IPS-18c (cell line): ENCODE measurements around the gene RTL5.

Experiments used
- H3K4me3 ChIP-seq: 2 replicates; pipeline ENCODE4 v1.7.0; 2013; ENCODE audit warnings: low read depth, mild to moderate bottlenecking, low read length, moderate library complexity; ENCODE audit not compliant: insufficient read depth
- H3K9me3 ChIP-seq: one replicate; pipeline ENCODE4 v1.6.1; 2013; ENCODE audit warnings: mild to moderate bottlenecking, low read length, moderate library complexity; ENCODE audit not compliant: control insufficient read depth, insufficient read depth

Gene RTL5

GRCh38 chrX:72133851-72134546 is 2.3 kb upstream of the RTL5 start:
- peaks cover 12% of the 10 kb centered on the region for H3K9me3 ChIP-seq
- H3K4me3 ChIP-seq: no peak overlapping the region

GRCh38 chrX:72132456-72132855 is 741 bp upstream of the RTL5 start:
- H3K9me3 ChIP-seq: peaks cover 10% of the 10 kb centered on the region
- H3K4me3 ChIP-seq: no peak overlapping the region

GRCh38 chrX:72130762-72131250 is 909 bp downstream of the RTL5 start:
- H3K4me3 ChIP-seq: peak overlapping the region; percentile 43
- H3K9me3 ChIP-seq: peaks cover 12% of the 10 kb centered on the region

GRCh38 chrX:72130156-72130761 is 1.5 kb downstream of the RTL5 start:
- Histone ChIP-seq H3K9me3 (peaks cover 9% of the 10 kb centered on the region), H3K4me3 (no peak overlapping the region)

GRCh38 chrX:72129661-72130060 is 2.1 kb downstream of the RTL5 start:
- Histone ChIP-seq H3K4me3 (no peak overlapping the region; the same call in 1 of the 2 replicates), H3K9me3 (peaks cover 7% of the 10 kb centered on the region)

- Histone ChIP-seq H3K9me3 (peaks cover 7% of the 10 kb centered on the region), H3K4me3 (no peak overlapping the region)
Observed at GRCh38 chrX:72128881-72129280, 2.8 kb downstream of the RTL5 start.

GRCh38 chrX:72128183-72128834 is 3.4 kb downstream of the RTL5 start:
- Histone ChIP-seq H3K4me3 (no peak overlapping the region), H3K9me3 (peaks cover 7% of the 10 kb centered on the region)

- peaks cover 5% of the 10 kb centered on the region for H3K9me3 ChIP-seq
Observed at GRCh38 chrX:72127332-72127731, 4.4 kb downstream of the RTL5 start.

GRCh38 chrX:72126539-72127140 is 5.1 kb downstream of the RTL5 start:
- no peak overlapping the region for H3K4me3 ChIP-seq
- peaks cover 2% of the 10 kb centered on the region for H3K9me3 ChIP-seq

More at GRCh38 chrX:72127332-72127731, 4.4 kb downstream of the RTL5 start:
- H3K4me3 ChIP-seq: no peak overlapping the region

GRCh38 chrX:72126048-72126415 is 5.7 kb downstream of the RTL5 start:
- H3K4me3 ChIP-seq: no peak overlapping the region
- H3K9me3 ChIP-seq: peaks cover 2% of the 10 kb centered on the region

- H3K9me3 ChIP-seq: peaks cover 2% of the 10 kb centered on the region
- H3K4me3 ChIP-seq: no peak overlapping the region
Observed at GRCh38 chrX:72125331-72126047, 6.2 kb downstream of the RTL5 start.

GRCh38 chrX:72124540-72125201 is 7.0 kb downstream of the RTL5 start:
- H3K9me3 ChIP-seq: peaks cover 2% of the 10 kb centered on the region
- no peak overlapping the region for H3K4me3 ChIP-seq

GRCh38 chrX:72123471-72124185 is 8.1 kb downstream of the RTL5 start:
- Histone ChIP-seq H3K9me3 (peaks cover 2% of the 10 kb centered on the region), H3K4me3 (peak overlapping the region; percentile 10; the same call in 1 of the 2 replicates)

- no peak overlapping the region for H3K4me3 ChIP-seq
- peaks cover 2% of the 10 kb centered on the region for H3K9me3 ChIP-seq
Observed at GRCh38 chrX:72122621-72123337, 8.9 kb downstream of the RTL5 start.

GRCh38 chrX:72121383-72121782 is 10.3 kb downstream of the RTL5 start:
- Histone ChIP-seq H3K4me3 (no peak overlapping the region), H3K9me3 (no peaks in the 10 kb centered on the region)

GRCh38 chrX:72120837-72121236 is 10.9 kb downstream of the RTL5 start:
- Histone ChIP-seq H3K9me3 (no peaks in the 10 kb centered on the region), H3K4me3 (no peak overlapping the region)
